SW480 (cell line): ENCODE results near the gene SHOC2.
A peak's percentile ranks its signal among the peaks of the same experiment; 100 is the strongest.

Experiments used
- DNase-seq: peaks from one replicate; pipeline ENCODE4 v3.0.0-alpha.2; 2016; ENCODE audit warnings: low spot score

Gene SHOC2

GRCh38 chr10:110919349-110919931 lies at the start of gene SHOC2:
Gene SHOC2, plus strand, starts transcription at chr10:110919604. Its CDS starts 44,755 bp downstream, at chr10:110964359.
- DNase-seq, result no peak

- no peak for DNase-seq
Measured at GRCh38 chr10:110870823-110871297, 48.5 kb upstream of the SHOC2 start.

DNA sequence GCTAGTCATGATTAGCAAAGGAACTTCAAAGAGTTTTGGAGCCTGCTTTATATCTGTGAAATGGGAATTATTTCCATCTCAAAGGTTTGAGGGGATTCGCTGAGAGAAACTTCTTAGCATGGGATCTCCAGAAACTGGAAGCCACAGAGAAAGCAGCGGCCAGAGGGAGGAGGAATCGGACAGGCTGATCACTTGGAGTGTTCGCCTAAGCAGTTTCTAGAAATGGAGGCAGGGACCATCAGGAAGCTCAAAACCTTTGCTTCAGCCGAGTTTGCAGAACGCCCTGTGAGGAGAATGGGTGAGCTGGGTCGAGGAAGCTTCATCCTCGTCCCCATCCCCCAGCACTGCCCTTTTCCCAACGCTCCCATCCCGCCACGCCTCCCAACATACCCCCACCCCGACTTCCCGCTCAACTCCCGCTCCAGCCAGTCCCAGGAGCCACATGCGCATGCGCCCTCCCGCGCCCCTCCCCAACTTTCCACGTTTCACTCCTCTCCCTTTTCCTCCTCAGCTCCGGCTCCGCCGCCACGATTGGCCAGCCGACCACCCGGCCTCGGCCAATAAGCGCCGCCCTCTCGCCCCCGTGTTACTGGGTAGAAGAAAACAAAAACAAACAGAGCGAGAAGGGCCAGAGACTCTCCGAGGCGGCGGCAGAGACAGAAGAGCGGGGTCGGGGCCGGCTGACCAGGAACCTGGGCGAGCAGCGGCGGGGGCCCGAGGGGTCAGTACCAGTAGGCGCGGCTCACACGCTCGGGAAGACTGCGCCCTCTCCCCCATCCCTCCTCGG lies 47.9 kb upstream of the SHOC2 start, which contains the start of gene PDCD4:
TSS of gene PDCD4 (plus strand) at position 631 of the 787 bp plus-strand sequence. CDS start 4,100 bp downstream, outside the sequence.
- peak; percentile 96 for DNase-seq

DNA sequence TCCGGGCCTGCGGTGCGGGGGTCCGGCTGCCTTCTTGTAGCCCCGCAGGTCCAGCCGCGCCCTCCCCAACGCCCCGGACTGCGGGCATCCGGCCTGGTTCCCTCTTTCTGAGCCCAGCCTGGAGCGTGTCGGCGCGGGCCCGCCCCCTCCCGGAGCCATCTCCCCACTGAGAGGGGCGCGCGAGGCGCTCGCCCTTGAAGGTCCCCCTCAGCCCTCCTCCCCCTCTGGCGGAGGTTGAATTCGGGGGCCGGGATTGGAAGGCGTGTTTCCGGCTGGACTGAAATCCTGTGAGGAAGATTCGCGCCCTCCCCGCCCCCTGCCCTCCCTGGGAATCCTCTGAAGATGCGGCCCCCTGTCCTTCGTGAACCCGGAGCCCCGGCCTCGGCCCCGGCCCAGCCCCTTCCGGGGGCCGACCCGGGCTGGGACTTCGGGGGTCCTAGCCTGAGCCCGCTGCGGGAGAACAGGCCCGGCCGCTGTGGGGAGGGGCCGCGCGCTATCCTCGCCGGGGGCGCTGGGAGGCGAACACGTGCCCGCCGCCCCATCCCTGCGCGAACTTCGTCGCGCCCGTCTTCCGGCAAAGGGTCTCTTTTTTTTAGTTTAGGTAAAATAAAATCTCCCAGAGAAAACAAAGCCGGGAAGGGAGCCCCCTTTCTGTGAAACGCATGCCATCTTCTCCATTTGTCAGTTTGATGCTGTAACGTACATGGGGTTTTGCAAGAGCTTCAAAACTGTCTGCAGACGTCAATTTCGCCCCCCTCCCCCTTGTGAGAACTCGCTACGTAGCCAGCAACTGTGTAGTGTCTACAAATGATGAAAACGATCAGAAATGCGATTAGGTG lies 47.0 kb upstream of the SHOC2 start:
- peak; percentile 73 for DNase-seq

DNA sequence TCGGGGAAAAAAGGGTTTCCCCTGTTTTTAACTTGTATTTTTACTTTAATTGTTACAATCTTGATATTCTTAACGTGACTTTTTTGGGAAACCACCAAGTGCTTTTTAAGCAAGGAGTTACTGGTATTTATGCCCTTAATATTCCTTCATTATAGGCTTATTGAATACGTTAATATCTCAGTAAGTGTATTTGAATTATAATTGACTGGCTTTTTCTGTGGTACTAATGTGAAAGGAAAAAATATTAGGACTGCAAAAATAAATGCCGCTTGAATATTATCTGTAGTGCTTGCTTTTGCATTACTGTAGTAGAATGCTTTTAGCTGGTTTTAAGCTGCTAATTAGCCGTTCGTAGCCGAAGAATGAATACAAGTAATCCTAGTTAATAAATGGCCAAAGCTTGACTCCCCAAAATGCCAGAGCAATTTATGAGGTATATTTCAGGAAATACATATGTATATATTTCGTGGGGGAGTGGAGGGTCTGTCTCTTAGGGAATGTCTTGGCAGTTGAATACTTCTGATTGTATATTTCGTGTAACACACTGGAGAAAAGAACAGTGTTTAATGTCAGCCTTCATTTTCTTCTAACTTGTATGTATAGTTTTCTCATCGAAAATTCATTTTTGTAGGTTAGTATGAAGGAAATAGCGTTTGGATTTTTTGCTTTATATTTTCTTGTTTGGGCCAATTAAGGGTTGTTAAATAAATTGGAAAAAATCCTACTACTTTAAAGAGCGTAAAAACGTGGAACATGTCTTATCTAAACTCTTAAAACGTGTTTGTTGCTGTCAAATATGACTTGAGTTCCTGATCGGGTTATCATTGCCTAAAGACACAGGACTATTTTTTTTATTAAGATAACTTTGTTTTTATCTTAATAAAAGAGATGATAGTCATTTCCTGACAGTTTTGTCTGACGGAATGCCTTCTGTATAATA lies 46.1 kb upstream of the SHOC2 start:
- DNase-seq, result no peak

DNA sequence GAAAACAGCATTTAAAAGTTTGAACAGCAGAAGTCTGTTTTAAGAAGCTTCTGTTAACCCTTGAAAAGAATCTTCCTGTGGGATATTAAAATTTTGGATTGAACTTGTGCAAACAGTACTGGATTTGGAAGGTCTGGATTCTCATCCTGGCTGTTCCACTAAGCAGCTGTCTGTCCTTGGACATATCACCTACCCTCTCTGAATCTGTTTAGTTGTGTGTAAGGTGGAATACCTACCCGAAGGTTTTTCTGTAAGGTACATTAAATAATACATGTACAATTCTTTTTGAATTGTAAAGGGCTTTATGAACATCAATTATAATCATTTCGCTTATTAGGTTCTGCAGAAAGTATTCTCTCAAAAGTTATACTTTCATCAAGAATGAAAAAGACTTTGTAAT lies 45.5 kb upstream of the SHOC2 start:
- no peak for DNase-seq

DNA sequence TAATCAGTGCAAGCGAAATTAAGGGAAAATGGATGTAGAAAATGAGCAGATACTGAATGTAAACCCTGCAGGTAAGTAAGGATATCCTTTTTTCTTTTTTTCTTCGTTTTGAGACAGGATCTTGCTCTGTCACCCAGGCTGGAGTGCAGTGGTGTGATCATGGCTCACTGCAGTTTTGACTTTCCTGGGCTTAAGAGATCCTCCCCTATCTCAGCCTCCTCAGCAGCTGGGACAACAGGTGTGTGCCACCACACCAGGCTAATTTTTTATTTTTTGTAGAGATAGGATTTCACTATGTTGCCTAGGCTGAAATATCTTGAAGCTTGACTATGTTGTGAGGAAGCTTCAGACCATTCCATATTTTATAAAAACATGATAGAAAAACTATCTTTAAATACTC lies 43.4 kb upstream of the SHOC2 start:
- DNase-seq, result no peak

- DNase-seq, result no peak
Measured at GRCh38 chr10:110876788-110877187, 42.6 kb upstream of the SHOC2 start.

DNA sequence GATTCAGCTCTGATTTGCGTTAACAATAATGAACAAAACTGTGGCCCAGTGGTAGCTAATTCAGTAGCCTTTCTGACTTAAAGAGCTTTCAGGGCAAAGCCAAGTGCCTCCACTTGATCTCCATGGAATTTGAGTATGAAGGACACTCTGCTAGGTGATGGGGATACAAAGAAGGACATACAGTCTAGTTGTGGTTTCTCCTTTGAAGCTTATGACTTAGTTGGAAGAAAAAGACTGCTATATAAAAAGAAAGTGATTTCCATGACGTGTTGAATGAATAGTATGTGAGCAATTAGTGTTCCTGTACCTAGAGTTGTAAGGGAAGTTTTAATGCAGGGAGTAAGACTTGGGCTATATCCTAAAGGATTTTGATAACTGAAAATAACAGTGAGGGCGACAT lies 39.4 kb upstream of the SHOC2 start:
- no peak for DNase-seq

GRCh38 chr10:110881247-110881646 lies 38.2 kb upstream of the SHOC2 start:
- no peak for DNase-seq

- no peak for DNase-seq
Measured at GRCh38 chr10:110881905-110882304, 37.5 kb upstream of the SHOC2 start.

GRCh38 chr10:110883924-110884323 lies 35.5 kb upstream of the SHOC2 start:
- DNase-seq, result no peak

DNA sequence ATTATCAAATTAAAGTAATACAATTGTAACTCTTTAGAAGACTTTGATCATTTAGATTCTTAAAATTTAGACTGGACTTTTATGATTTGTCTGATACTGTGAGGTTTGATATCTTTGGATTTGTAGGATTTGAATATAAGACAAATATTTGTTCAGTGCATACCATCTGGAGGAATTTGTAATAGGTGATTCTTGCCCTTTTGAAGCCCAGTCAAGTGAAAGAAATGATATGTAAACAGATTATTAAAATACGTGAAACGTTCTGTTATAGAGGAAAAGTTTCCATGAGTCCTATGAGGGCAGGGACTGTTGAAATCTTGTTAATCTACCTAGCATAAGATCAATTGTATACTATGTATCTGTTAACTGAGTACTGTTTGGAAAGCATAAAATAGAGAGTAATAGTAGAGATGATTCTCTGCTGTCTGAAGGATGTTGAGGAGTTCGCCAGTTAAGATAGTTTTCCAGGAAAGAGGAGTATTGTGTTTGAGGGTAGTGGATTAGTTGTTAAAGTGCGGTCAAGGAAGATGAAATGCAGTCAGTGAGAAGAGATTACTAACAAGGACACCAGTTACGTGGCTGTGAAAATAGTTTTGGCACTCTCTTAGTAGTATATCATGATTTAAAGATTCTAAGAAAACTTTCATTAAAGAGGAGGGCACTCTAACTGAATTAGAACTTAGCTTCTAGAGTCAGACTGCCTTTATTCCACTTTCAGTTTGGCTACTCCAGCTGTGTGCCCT lies 33.3 kb upstream of the SHOC2 start:
- no peak for DNase-seq

- DNase-seq, result no peak
Measured at GRCh38 chr10:110887560-110887959, 31.8 kb upstream of the SHOC2 start.

- DNase-seq, result no peak
Measured at GRCh38 chr10:110892602-110893288, 26.7 kb upstream of the SHOC2 start.

GRCh38 chr10:110893559-110894179 lies 25.7 kb upstream of the SHOC2 start:
- peak; percentile 61 for DNase-seq

- no peak for DNase-seq
Measured at GRCh38 chr10:110897184-110897583, 22.2 kb upstream of the SHOC2 start.

- no peak for DNase-seq
Measured at GRCh38 chr10:110898391-110898790, 21.0 kb upstream of the SHOC2 start.

DNA sequence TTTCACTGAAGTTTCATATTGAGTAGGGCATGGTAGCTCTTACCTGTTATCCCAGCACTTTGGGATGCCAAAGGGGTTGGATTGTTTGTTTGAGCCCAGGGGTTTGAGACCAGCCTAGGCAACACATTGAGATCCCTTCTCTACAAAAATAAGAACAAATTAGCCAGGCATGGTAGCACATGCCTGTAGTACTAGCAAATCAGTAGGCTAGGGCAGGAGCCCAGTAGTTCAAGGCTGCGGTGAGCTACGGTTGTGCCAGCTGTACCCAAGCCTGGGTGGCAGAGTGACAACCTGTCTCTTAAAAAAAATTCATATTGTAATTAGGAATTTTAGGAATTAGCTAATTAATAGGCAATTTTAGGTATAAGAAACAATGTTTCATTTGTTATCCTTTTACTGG lies 18.4 kb upstream of the SHOC2 start:
- no peak for DNase-seq
